ENCODE data around the gene PACSIN3.
A peak's percentile ranks its signal among the peaks of the same experiment; 100 is the strongest.

PACSIN3 gene

DNA sequence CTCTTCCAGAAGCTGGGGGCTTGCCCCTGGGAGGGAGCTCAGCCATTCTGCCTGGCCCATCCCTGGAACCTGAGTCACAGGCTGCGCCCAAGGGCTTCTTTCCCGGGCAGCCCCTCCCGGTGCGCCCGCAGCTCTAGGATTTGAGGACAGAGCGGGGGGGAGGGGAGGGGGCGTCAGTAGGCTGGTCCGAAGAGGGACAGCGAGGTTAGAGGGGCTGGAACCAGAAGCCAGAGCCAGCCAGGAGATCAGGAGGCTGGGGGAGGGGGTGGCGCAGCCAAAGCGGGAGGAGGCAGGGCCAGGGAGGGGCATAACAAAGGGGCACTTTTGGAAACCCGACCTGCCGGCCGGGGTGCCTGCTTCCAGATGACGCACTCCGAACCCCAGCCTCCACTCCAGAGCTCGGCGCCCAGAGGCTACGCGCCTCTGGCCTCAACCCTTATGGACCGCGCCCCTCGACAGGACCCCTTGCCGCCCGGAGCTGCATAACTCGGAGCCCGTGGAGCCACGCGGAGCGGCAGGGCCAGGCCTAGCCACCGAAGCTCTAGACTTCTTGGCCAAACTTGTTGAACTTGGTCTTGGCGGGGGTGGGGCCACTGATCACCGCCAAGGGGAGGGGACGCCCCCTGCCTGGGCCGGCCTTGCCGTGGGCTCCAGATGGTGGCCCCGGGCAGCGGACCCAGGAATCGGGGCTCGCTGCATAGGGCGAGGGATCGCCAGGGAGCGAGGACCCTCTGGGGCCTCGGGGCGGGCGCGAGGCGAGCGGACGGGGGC, 744 bp downstream of the PACSIN3 start:
- Mint-ChIP-seq H3K36me3 (no peaks in the 10 kb centered on the region), H3K27me3 (peaks cover 10% of the 10 kb centered on the region), H3K4me3 (peak overlapping the region; percentile 54), H3K9me3 (no peaks in the 10 kb centered on the region), H3K27ac (no peak overlapping the region), H3K4me1 (peaks cover 5% of the 10 kb centered on the region)
- no peak for ATAC-seq (ENCODE audit: low read depth)
- no peak for DNase-seq (ENCODE audit: low spot score in 2 of 2)

DNA sequence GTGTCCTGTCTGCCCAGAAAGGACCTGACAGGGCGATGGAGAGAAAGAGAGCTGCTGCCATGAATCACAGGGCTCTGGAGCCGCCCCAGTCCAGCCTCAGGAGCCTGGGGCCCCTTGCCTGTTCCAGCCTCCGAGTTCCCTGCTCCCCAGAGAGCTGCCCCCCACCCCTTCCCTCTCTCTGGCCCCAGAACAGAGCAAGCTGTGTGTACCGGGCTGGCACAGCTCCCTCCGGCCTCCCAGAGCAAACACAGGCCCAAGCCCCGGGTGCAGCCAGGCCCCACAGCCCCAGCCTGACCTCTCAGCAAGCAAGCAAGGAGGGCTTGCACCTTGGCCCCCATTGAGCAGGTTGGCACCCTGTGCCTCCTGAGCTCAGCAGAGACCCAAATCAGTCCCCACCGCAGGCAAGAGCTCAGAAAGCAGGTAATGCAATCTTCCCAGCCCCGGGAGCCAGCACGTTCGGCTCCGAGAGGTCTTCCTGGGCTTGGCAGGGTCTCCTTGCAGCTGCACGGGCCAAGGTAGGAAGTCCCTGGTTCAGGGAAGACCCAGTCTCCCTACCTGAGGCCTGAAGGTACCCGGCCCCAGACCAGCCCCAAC, 1.4 kb downstream of the PACSIN3 start:
- Mint-ChIP-seq H3K27ac (no peak overlapping the region), H3K4me1 (peaks cover 5% of the 10 kb centered on the region), H3K27me3 (peaks cover 10% of the 10 kb centered on the region), H3K4me3 (peak overlapping the region; percentile 14), H3K36me3 (no peaks in the 10 kb centered on the region), H3K9me3 (no peaks in the 10 kb centered on the region)
- DNase-seq (ENCODE audit: low spot score in 2 of 2) = no peak
- ATAC-seq (ENCODE audit: low read depth) = no peak

DNA sequence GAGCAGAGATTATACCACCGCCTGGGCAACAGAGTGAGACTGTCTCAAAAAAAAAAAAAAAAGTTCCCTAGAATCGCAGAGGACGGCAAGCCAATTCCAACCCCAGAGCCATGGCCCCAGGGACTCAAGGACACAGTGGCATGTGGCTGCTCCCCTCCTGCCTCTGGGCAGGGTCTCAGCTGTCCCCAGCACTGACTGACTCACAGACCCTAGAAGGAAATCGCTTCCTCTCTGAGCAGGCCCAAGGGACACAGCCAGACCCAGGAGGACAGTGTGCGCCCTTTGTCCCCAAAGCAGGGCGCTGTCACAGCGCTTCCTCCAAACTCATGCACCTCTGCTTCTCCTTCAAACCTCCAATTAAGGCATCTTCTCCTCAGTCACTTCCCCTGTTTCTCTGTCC, 2.3 kb downstream of the PACSIN3 start:
- Mint-ChIP-seq H3K4me3 (no peak overlapping the region), H3K27ac (no peak overlapping the region), H3K9me3 (no peaks in the 10 kb centered on the region), H3K36me3 (no peaks in the 10 kb centered on the region), H3K4me1 (peaks cover 9% of the 10 kb centered on the region), H3K27me3 (peaks cover 9% of the 10 kb centered on the region)
- ATAC-seq (ENCODE audit: low read depth) (no peak), DNase-seq (ENCODE audit: low spot score in 2 of 2) (no peak)

DNA sequence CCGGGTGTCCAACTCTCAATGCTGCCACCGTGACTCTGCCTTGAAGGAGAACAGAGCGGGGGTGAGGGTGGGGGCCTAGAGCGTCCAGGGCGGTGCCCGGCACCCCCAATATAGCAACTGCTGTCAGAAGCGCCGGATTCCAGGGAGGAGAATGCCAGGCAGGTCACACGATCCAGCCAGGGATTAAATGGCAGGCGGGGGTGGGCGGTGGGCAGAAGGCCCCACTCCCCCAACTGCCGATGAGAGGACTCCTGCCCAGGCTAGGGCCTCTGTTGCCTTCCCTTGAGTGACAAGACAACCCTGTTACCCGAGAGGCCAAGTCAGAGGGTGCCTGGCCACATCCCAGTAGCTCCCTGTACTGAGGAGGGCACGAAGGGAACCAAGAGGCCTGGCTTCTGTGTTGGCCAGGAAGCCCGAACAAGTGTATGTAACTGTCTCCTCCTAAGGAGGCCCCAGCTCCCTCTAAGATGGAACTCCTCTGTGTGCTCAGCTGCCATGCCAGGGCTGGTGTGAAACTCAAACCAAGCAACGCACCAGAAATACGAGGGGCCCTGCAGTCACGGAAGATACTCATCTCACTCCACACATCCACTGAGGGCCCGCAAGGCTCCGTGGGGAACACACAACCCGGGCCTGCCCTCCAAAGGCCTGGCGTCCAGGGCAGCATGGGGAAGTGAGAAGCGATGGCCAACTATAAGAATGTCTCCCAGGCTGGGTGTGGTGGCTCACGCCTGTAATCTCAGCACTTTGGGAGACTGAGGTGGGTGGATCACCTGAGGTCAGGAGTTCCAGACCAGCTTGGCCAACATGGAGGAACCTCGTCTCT, 3.0 kb downstream of the PACSIN3 start:
- Mint-ChIP-seq H3K9me3 (no peaks in the 10 kb centered on the region), H3K4me1 (peaks cover 9% of the 10 kb centered on the region), H3K4me3 (no peak overlapping the region), H3K36me3 (no peaks in the 10 kb centered on the region), H3K27ac (no peak overlapping the region), H3K27me3 (peaks cover 9% of the 10 kb centered on the region)
- DNase-seq (ENCODE audit: low spot score in 2 of 2) = no peak
- ATAC-seq (ENCODE audit: low read depth) = no peak

DNA sequence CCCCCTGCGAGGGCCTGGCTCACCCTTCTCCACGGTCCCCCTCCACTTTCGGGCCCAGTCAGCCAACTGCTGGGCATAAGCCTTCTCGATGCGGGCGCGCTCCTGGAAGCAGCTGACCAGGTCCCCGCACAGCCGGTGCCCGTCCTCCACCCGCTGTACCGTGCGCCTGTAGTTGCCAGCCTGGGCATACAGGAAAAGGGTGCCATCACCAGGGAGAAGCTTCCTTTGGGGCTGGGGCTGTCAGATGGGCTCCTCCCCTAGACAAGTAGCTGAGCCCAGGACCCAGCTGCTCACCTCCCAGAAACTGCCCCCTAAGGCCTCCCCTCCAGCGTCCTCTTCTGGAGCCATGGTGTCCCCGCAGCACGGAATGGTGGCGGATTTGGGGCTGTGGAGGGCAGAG, 3.9 kb downstream of the PACSIN3 start:
- Mint-ChIP-seq H3K4me3 (no peak overlapping the region), H3K27me3 (peaks cover 9% of the 10 kb centered on the region), H3K27ac (no peak overlapping the region), H3K4me1 (peaks cover 15% of the 10 kb centered on the region), H3K36me3 (no peaks in the 10 kb centered on the region), H3K9me3 (no peaks in the 10 kb centered on the region)
- ATAC-seq (ENCODE audit: low read depth) = no peak
- no peak for DNase-seq (ENCODE audit: low spot score in 2 of 2)

DNA sequence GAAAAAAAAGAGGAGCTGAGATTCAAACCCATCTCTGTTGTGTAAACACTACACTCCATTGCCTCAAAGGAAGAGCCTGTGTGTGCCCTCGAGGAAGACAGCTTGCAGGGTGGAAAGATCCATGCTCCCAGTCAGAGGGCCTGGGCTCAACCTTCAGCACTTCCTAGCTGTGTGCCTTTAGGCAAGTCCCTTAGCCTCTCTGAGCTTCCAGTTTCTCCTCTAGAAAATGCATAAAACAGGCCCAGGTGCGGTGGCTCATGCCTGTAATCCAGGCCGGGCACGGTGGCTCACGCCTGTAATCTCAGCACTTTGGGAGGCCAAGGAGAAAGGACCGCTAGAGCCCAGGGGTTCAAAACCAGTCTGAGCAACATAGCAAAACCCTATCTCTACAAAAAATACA, 5.0 kb downstream of the PACSIN3 start:
- H3K36me3 Mint-ChIP-seq = no peaks in the 10 kb centered on the region
- peaks cover 9% of the 10 kb centered on the region for H3K27me3 Mint-ChIP-seq
- H3K4me3 Mint-ChIP-seq = no peak overlapping the region
- H3K4me1 Mint-ChIP-seq = peaks cover 12% of the 10 kb centered on the region
- no peak for DNase-seq (ENCODE audit: low spot score in 2 of 2)
- H3K27ac Mint-ChIP-seq = no peak overlapping the region
- H3K9me3 Mint-ChIP-seq = no peaks in the 10 kb centered on the region
- no peak for ATAC-seq (ENCODE audit: low read depth)

DNA sequence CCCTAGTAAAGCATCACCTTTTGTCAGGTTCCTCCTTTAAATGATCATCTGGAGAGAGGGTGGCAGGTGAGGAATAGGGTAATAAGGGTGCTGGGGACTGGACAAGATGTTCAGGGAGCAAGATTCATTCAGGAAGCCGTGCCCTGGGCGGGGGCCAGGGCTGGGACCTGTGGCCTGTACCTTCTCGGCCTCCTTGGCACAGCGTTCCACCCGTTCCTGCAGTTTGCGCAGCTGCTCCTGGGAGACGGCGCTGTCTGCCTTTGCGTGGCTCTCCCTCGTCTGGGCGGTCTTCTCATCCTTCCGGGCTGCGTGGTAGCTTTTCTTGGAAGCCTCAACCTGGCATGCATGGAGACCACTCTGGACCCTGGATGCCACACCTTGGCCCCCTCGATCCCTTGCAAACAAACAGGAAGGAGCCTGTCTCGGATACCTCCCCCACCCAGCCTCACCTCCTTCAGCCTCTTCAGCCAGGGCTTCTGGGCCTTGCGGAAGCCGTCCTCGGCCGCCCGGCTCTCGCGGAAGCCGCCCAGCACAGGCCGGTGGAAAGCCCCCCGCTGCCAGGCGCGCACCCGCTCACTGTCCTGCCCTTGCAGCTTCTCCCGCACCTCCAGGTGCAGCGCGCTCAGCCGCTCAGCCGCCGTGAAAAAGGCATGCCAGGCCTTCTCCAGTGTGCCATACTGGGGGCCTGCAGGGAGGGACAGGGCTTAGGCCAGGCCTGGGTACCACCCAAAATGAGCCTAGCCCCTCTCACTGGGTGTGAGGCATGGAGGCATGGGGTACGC, 6.0 kb downstream of the PACSIN3 start:
- H3K4me1 Mint-ChIP-seq = peaks cover 20% of the 10 kb centered on the region
- DNase-seq (ENCODE audit: low spot score in 2 of 2) (no peak), ATAC-seq (ENCODE audit: low read depth) (no peak)
- H3K27me3 Mint-ChIP-seq = peaks cover 9% of the 10 kb centered on the region
- no peak overlapping the region for H3K27ac Mint-ChIP-seq
- no peaks in the 10 kb centered on the region for H3K9me3 Mint-ChIP-seq
- no peak overlapping the region for H3K4me3 Mint-ChIP-seq
- no peaks in the 10 kb centered on the region for H3K36me3 Mint-ChIP-seq

DNA sequence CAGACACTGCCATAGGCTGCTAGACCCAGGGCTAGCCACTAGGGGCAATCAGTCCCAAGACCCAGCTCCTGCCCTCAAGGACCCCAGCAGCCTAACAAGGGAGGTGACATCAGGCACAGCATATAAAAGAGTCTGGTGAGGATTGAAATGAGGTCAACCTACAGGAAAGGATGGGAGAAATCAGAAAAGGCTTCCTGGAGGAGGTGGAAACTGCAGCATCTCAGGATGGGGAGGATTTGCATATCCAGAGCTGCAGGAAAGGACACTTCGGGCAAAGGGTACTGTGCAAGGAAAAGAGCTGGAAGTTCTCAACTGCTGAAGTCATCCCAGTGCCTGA, 6.6 kb downstream of the PACSIN3 start:
- no peak overlapping the region for H3K27ac Mint-ChIP-seq
- ATAC-seq (ENCODE audit: low read depth) (no peak), DNase-seq (ENCODE audit: low spot score in 2 of 2) (peak in 1 of 2 donors; percentile 41)
- H3K4me3 Mint-ChIP-seq = no peak overlapping the region
- no peaks in the 10 kb centered on the region for H3K36me3 Mint-ChIP-seq
- H3K4me1 Mint-ChIP-seq = peaks cover 20% of the 10 kb centered on the region
- H3K27me3 Mint-ChIP-seq = peaks cover 9% of the 10 kb centered on the region
- no peaks in the 10 kb centered on the region for H3K9me3 Mint-ChIP-seq

DNA sequence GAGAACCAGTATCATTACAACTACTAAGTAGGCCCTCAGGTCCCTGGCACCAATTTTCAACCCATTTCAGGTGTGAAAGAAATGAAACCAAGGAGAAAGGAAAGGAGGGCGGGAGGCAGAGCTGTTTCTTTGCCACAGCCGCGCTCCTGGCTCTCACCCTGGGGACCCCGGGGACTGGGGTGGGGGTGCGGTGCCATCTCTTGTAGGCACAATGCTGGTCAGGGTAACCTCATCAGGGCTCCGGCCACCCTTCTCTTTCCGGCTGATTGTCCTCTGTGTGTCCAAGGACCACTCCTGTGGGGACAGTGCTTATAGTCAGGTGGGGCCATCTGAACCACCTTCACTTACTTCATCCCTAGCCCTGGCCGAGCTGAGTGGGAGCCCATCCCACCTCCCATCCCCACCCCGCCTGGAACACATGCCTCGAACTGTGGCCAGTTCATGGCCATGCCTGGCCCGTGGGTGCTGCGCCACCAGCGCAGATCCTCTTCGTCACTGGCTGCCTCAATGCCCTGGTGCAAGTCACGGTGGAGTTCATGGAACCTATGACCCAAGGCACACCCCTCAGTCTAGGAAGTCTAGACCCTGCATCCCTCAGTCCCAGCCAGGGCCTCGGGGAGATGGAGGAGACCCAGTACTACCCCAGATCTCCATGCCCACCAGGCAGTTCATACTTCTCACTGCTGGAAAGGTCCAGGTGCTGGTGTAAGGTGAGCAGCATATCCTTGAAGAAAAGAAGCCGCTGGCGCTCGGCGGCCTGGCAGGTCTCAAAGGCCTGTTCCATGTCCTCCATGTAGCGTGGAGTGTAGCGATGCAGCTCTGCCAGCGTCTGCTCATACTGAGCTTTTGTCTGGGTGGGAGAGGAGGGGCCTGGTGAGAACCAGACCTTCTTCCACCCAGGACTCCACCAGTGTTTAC, 7.2 kb downstream of the PACSIN3 start:
- ATAC-seq (ENCODE audit: low read depth) (no peak), DNase-seq (ENCODE audit: low spot score in 2 of 2) (no peak)
- H3K27ac Mint-ChIP-seq = no peak overlapping the region
- H3K4me3 Mint-ChIP-seq = no peak overlapping the region
- no peaks in the 10 kb centered on the region for H3K36me3 Mint-ChIP-seq
- peaks cover 5% of the 10 kb centered on the region for H3K27me3 Mint-ChIP-seq
- peaks cover 20% of the 10 kb centered on the region for H3K4me1 Mint-ChIP-seq
- H3K9me3 Mint-ChIP-seq = no peaks in the 10 kb centered on the region

DNA sequence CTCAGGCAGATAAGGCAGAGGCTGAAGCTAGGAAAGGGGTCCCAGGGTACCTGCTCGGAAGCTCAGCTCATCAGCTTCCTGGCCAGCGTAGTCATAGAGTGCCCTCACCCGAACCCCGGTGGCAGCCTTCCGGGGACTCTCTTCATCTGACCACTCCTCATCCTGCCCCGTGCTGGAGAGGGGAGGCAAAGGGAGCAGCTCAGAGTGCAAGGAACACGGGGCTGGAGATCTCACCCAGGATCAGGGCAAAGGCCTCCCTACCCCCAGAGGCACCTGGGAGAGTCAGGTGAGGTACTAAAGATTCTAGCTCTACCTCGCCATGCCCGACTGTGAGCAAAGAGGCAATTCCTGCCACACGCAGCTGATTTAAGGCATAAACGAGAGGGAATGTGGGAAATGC, 7.9 kb downstream of the PACSIN3 start:
- ATAC-seq (ENCODE audit: low read depth) = no peak
- Mint-ChIP-seq H3K36me3 (no peaks in the 10 kb centered on the region), H3K27ac (peak overlapping the region; percentile 97), H3K9me3 (no peaks in the 10 kb centered on the region), H3K27me3 (peaks cover 2% of the 10 kb centered on the region), H3K4me3 (no peak overlapping the region), H3K4me1 (peaks cover 24% of the 10 kb centered on the region)
- no peak for DNase-seq (ENCODE audit: low spot score in 2 of 2)

DNA sequence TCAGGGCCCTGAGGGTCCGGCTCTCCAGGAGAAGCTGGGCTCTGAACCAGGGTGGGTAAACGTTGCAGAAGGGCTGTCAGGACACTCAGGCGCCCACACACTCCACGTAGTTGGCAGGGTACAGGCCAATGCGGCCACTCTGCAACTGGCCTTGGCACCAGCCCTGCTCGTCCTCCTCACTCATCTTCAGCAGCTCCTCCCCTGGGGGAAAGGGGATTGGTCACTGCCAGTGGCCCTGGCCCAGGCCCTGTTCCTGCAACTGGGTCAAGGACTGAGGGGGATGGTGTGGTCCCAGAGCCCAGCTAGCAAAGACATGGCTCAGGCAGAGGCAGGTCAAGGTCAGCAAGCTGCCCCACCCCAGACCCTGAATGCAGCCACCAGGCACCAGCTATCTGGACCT, 8.4 kb downstream of the PACSIN3 start:
- DNase-seq (ENCODE audit: low spot score in 2 of 2) (no peak), ATAC-seq (ENCODE audit: low read depth) (no peak)
- Mint-ChIP-seq H3K4me1 (peaks cover 26% of the 10 kb centered on the region), H3K9me3 (no peaks in the 10 kb centered on the region), H3K36me3 (peaks cover under 1% of the 10 kb centered on the region), H3K4me3 (peak overlapping the region; percentile 94), H3K27me3 (peaks cover 2% of the 10 kb centered on the region), H3K27ac (peak overlapping the region; percentile 97)

DNA sequence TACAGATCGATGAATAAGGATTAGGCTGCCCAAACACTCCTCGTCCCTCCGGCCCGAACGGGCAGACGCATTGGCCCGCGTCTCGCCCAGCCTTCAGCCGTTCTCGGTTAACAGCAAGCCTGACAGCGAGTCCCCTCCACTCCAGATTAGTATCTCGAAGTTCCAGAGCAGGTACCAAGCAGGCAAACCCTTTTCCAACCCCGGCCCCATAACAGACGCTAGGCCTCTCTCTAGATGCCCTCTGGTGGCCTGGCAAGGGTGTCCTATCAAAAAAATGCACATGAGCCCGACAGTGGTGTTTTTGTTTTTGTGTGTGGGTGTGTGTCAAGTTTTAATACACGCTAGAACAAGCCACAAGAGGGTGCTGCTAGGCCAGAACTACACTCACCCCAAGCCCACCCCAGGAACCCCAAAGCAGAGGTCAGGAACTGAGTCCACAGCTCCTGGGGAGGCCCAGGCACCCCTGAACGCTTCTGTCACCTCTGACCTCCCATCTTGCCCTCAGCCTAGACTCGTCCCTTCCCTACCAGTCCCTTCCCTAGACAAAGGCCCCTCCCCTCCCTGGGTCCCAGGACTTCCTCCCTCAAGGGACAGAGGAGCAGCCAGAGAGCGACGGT, 8.9 kb downstream of the PACSIN3 start:
- Mint-ChIP-seq H3K9me3 (no peaks in the 10 kb centered on the region), H3K36me3 (peaks cover 3% of the 10 kb centered on the region), H3K4me1 (peaks cover 28% of the 10 kb centered on the region), H3K4me3 (peak overlapping the region; percentile 94), H3K27me3 (peaks cover 2% of the 10 kb centered on the region), H3K27ac (peak overlapping the region; percentile 97)
- DNase-seq (ENCODE audit: low spot score in 2 of 2) = peak; percentile 69 to 73
- ATAC-seq (ENCODE audit: low read depth) = peak; percentile 65
